MM.1S (cell line): ENCODE measurements around the gene TADA2A.

Experiments
- CTCF ChIP-seq: fragments of 300-600 bp; sonication (generic); IDR thresholded peaks from 2 replicates; pipeline ENCODE4 v1.5.1; 2016; ENCODE audit warnings: antibody characterized with exemption, low read length, mixed read lengths
- EZH2 ChIP-seq: fragments of 300-600 bp; sonication (generic); optimal IDR thresholded peaks from 2 replicates; pipeline ENCODE3; 2017; ENCODE audit warnings: low read depth, mild to moderate bottlenecking, antibody characterized with exemption, low read length, mixed read lengths
- EZH2phosphoT487 ChIP-seq: fragments of 300-600 bp; sonication (generic); IDR thresholded peaks from 2 replicates; pipeline ENCODE4 v1.6.1; 2018; ENCODE audit warnings: antibody characterized with exemption, low read length

GRCh38 chr17:37391146-37391545, 15.5 kb upstream of the TADA2A start:
- TF ChIP-seq CTCF (no peak), EZH2phosphoT487 (no peak), EZH2 (no peak)
